Islet precursor cell (in vitro differentiated cells): Measurements from ENCODE around the gene NHS.
"Not testable (repeated sequence)": the region's sequence is repeated elsewhere in the genome, so short reads cannot be mapped to it uniquely, and the experiment has no call there.

Experiments used
- DNase-seq: peaks from one replicate; pipeline ENCODE4 v3.0.0-alpha.2; 2018

NHS gene

GRCh38 chrX:17553961-17554482 is 179.0 kb downstream of the NHS start:
- no peak for DNase-seq

- no peak for DNase-seq
Measured at GRCh38 chrX:17554914-17555313, 179.9 kb downstream of the NHS start.

- DNase-seq: peak; percentile 1
Measured at GRCh38 chrX:17555846-17556245, 180.8 kb downstream of the NHS start.

GRCh38 chrX:17559728-17560379 is 184.9 kb downstream of the NHS start:
- DNase-seq: peak; percentile 60

- no peak for DNase-seq
Measured at GRCh38 chrX:17560385-17560784, 185.4 kb downstream of the NHS start.

- peak; percentile 7 for DNase-seq
Measured at GRCh38 chrX:17563076-17563475, 188.1 kb downstream of the NHS start.

GRCh38 chrX:17563515-17563914 is 188.5 kb downstream of the NHS start:
- DNase-seq: no peak

- DNase-seq: no peak
Measured at GRCh38 chrX:17564689-17565409, 189.8 kb downstream of the NHS start.

- DNase-seq: peak; percentile 32
Measured at GRCh38 chrX:17566740-17567139, 191.7 kb downstream of the NHS start.

GRCh38 chrX:17567187-17567586 is 192.2 kb downstream of the NHS start:
- peak; percentile 47 for DNase-seq

GRCh38 chrX:17567821-17568220 is 192.8 kb downstream of the NHS start:
- peak; percentile 29 for DNase-seq

- not testable (repeated sequence) for DNase-seq
Measured at GRCh38 chrX:17568804-17569203, 193.8 kb downstream of the NHS start.

GRCh38 chrX:17579026-17579425 is 204.0 kb downstream of the NHS start:
- DNase-seq: no peak

GRCh38 chrX:17580539-17581152 is 205.6 kb downstream of the NHS start:
- no peak for DNase-seq

- DNase-seq: no peak
Measured at GRCh38 chrX:17581641-17582040, 206.6 kb downstream of the NHS start.

GRCh38 chrX:17584248-17584681 is 209.3 kb downstream of the NHS start:
- no peak for DNase-seq

GRCh38 chrX:17585006-17585405 is 210.0 kb downstream of the NHS start:
- no peak for DNase-seq

GRCh38 chrX:17587366-17587765 is 212.4 kb downstream of the NHS start:
- no peak for DNase-seq

- DNase-seq: no peak
Measured at GRCh38 chrX:17588303-17588702, 213.3 kb downstream of the NHS start.

- DNase-seq: peak; percentile 76
Measured at GRCh38 chrX:17590892-17591740, 216.1 kb downstream of the NHS start.

- DNase-seq: no peak
Measured at GRCh38 chrX:17591741-17592110, 216.7 kb downstream of the NHS start.

GRCh38 chrX:17592117-17592516 is 217.1 kb downstream of the NHS start:
- no peak for DNase-seq

- no peak for DNase-seq
Measured at GRCh38 chrX:17594693-17595092, 219.7 kb downstream of the NHS start.
